ENCODE measurements around the gene IRF2BPL. TPM values are rescaled to one million over a fixed set of nuclear protein-coding genes. Genes with fewer than 3 reads are reported as not detected.
A peak's percentile ranks its signal among the peaks of the same experiment; 100 is the strongest.
"Not testable (repeated sequence)": the region's sequence is repeated elsewhere in the genome, so short reads cannot be mapped to it uniquely, and the experiment has no call there.

Gene IRF2BPL
- total RNA-seq, 1 donor from 2014 or later: 51.9 TPM

DNA sequence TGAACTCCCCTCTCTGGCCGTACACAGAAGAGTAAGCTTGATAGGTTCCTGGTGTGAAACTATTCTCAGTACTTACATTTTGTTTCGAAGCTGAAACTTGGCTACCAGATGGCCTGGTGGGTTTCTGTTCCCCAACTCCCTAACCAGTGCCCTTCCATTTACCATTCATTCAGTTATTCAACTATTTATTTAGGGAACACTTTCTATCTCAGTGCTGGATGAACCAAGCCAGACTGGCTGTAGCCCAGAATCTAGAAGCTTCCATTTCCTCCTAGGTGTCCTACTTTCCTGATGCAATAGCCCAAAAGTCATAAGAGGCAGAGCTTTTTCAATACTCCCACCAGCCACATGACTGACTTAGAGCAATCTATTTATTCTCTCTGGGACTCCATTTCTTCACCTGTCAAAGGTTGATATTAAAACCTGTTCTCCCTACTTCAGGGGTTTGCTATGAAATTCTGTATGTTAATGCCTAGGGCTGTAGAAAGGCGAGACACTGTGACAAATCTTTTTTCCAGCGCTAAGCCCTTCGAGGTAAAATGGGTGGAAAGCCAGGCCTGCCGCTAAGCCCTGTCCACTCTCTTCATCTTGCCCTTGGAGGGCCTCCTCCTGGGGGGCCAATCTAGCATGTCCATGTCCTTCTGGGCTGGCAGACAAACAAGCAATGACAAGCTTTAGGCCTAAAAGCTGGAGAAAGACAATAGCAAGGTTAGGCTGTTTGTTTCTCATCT lies 8.1 kb upstream of the IRF2BPL start:
- DNase-seq (ENCODE audit: low spot score): no peak

DNA sequence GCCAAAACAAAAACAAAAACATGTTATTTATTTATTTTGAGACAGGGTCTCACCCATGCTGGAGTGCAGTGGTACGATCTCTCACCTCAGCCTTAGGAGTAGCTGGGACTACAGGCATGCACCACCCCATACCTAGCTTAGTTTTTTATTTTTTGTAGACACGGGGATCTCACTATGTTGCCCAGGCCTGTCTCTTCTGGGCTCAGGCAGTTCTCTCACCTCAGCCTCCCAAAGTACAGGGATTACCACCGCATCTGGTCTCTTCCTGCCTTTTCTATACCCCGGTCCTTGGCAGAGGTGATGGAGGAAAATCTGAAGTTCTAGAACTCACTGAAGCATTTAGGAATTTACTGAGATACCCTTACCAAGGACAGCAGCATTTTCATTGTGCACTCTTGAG lies 6.8 kb upstream of the IRF2BPL start:
- no peak for DNase-seq (ENCODE audit: low spot score)

GRCh38 chr14:77033622-77034589 lies 5.4 kb upstream of the IRF2BPL start:
- peak; percentile 94 for DNase-seq (ENCODE audit: low spot score)

GRCh38 chr14:77032844-77033621 lies 4.5 kb upstream of the IRF2BPL start:
- DNase-seq (ENCODE audit: low spot score): peak; percentile 95

GRCh38 chr14:77032491-77032843 lies 4.0 kb upstream of the IRF2BPL start:
- DNase-seq (ENCODE audit: low spot score): no peak

DNA sequence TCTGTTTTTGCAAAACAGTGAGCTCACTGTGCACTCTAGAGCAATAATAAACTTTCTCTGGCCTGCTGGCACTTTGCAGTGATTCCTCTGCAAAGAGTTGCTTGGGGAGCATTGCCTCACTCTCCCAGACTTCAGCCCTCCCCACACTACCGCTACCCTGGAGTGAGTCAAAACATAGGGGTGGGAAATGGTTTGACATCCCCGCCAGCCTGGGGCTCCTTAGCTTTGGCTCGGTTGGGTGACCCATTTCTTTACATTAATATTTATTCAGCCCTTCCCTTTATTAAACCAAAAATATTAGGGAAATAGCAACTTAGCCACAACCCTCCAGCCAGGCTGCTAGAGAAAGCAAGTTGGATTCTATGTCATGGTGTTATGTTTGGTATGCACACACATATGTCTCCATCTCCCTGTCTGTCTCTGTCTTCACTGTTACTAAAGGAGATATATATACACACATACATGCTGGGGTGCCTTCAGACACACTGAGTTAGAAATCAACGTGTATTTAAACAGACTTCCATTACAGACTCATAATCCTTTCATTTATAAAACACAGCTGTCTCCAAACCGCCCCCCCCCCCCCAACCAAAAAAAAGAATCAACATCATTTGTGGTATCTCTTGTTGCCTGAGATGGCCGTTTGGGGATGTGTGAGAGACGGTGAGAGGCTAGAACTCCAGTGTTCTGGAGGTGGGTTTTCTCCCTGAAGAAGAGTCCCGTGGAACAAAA lies 3.4 kb upstream of the IRF2BPL start:
- DNase-seq (ENCODE audit: low spot score): no peak

DNA sequence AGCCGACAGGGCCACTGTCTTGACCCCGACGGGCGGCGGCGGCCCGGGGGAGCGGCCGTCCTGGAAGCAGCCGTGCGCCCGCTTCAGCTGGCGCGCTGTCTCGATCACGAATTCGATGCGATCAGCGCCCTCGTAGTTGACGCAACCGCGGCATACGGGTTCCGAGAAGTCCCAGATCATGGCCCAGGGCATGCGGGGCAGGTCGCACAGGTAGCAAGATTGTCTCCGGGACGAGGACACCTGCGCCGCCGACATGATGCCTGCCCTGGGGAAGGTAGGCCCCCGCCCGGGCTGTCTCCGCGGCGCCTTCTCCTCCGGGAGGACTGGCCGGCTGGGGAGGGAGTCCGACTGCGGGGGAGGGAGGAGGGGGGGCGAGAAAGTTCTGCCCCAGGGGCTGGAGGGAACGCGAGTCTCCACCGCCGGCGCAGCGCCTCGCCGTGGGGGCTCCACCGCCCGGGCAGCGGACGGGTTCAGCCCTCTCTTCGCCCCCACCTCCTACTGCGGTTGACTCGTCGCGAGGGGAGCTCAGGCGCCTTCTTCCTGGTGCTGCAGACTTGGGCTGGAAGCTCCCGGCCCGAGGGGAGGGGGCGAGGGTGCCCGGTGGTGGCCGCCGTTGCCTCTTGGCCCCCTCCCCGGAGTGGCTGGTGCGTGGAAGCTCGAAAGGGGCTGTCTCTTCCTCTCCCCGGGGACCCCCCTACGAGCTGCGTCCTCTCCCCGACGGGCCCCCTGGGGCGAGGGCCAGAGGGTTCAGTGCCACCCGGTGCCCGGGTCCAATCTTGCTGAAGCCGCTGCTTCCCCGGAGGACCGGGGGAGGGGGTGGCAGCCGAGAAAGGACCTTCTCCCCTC lies 747 bp downstream of the IRF2BPL start:
- no peak for DNase-seq (ENCODE audit: low spot score)

DNA sequence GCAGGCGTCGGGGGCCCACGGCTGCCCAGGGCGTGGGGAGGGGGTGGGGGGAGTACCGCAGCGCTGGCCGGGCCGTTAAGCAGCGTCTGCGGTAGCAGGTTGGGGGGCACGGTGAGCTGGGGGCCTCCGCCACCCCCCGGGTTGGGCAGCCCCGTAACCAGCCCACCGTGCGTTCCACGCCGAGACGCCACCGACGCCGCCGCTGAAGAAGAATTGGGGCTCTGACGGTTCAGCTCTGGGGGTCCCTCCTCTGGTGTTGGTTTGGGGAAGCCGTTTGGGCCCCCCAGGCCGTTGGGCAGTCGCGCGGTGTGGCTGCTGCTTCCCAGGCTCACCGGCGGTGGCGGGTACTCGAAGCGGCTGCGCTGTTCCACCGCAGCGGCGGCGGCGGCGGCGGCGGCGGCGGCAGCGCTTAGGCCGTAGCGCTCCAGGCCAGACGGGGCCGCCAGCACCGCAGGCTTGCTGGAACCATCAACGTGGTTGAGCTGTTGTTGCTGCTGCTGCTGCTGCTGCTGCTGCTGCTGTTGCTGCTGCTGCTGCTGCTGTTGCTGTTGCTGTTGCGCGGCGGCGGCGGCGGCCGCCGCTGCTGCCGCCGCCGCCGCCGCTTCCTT lies 1.5 kb downstream of the IRF2BPL start:
- DNase-seq (ENCODE audit: low spot score): no peak

DNA sequence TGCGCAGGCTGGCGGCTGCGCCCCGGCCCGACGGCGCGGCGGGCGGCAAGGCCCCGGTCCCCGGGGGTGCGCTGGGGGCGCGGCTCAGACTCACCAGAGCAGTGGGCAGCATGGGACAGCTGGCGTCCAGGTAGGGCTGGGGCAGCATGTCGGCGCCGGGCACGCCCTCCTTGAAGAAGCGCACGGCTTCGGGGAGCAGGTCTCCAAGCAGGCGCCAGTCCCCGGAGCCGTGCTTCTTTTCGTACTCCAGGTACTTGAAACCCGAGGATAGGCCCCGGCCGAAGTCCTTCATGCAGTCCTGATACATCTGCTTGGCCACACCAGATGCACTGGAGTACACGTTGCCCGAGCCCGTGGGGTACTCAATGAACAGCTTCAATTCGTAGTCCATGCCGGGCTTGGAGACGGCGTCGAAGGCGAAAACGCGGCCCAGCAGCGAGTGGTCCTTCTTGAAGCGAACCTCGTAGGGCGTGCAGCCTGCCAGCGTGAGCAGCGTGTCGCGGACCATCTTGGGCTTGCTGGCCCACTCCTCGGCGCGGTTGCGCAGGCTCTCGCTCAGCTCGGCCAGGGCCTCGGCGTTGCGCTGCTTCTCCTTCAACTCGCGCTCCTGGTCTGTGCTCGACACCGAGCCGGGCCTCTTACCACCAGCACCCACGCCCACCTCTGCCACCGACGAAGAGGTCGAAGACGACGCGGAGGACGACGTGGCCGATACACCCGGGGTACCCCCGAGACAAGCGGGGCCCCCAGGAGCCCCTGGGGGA lies 2.2 kb downstream of the IRF2BPL start:
- DNase-seq (ENCODE audit: low spot score): no peak

- DNase-seq (ENCODE audit: low spot score): no peak
Observed at GRCh38 chr14:77025744-77026165, 2.8 kb downstream of the IRF2BPL start.

- DNase-seq (ENCODE audit: low spot score): no peak
Observed at GRCh38 chr14:77024171-77024691, 4.3 kb downstream of the IRF2BPL start.

DNA sequence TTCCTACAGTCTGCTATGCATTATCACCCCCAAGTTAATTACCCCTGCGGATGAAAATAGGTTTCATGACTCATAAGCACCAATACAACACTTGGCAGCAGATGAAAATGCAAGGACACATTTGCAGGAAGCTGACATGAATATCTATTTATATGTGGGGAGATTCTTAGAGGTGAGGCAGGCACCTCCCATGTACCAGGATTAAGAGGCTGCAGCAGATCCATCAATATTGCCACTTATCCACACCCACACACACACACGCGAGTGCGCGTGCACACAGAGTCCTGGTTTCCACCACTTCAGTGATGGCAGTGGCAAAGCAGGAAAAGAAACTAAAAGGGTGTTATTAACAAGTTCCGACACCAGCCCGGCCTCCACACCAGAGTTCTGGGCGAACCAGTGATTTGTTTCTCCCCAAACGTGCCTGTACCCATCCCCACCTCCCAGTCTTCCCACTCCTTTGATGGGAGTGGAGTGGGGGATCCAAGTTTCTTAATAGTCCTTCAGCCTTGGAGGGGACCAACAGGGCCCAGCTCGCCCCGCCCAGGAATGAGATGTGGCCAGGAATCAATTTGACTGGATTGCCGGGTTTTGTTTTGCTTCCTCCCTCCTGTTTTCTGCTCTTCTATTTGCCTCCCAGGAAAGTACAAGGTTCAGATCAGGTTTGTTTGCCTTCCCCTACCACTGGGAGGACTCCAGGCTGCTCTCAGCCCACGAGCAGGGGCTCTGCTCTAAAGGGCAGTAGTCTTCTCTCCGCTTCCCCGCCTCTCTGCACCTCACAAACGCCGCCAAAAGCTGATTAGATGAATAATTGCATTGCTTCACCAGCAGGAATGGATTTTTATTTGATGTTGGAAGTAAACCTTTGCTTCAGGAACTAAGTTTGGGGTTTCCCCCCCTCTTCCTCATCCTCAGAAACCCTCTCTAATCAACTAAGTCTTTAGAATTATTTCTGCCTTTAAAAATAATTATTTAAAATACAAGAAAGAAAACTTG lies 5.2 kb downstream of the IRF2BPL start:
- no peak for DNase-seq (ENCODE audit: low spot score)

GRCh38 chr14:77022236-77022852 lies 6.2 kb downstream of the IRF2BPL start:
- no peak for DNase-seq (ENCODE audit: low spot score)

DNA sequence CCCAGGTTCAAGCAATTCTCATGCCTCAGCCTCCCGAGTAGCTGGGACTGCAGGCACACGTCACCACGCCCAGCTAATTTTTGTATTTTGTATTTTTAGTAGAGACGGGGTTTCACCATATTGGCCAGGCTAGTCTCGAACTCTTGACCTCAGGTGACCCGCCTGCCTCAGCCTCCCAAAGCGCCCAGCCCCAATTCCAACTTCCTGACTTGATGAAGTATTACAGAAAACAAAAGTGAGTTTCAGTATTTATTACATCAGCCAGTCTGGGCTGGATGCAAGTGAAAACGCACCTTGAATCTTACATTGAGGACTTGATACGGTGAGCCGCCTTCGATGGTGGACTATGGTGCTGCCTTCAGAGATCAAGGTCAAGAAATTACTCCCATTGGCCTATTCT lies 7.1 kb downstream of the IRF2BPL start:
- DNase-seq (ENCODE audit: low spot score): not testable (repeated sequence)

DNA sequence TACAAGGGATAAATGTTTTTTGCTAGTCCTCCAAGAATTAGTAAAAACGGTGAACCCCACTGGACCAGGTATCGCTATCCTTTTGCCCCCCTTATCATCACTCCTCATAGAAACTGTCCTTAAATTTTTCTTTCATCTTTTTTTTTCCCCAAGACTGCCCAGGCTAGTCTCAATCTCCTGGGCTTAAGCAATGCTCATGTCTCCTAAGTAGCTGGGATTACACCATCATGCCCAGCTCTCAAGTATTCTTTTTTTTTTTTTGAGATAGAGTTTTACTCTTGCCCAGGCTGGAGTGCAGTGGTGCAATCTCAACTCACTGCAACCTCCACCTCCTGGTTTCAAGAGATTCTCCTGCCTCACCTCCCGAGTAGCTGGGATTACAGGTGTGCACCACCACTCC lies 9.7 kb downstream of the IRF2BPL start:
- DNase-seq (ENCODE audit: low spot score): no peak

- DNase-seq (ENCODE audit: low spot score): no peak
Observed at GRCh38 chr14:77017666-77018065, 10.8 kb downstream of the IRF2BPL start.

DNA sequence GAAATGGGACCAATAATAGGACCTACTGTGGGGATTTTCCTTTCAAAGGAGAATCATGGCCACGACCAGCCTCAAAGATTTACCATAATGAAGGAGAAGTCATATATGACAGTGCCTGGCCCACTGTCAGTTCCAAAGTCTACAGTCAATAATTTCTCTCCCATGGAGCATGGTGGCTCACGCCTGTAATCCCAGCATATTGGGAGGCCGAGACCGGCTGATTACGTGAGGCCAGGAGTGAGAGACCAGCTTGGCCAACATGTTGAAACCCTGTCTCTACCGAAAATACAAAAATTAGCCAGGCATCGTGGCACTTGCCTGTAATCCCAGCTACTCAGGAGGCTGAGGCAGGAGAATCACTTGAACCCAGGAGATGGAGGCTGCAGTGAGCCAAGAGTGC lies 13.8 kb downstream of the IRF2BPL start:
- DNase-seq (ENCODE audit: low spot score): no peak
